HepG2 (cell line): ENCODE data around the gene TMEM223. TPM values are rescaled to one million over a fixed set of nuclear protein-coding genes. Genes with fewer than 3 reads are reported as not detected.

Experiments used
- FOSL2 ChIP-seq: sonication (generic); formaldehyde crosslinking; IDR thresholded peaks from 2 replicates; pipeline ENCODE4 v1.4.0; 2020; ENCODE audit warnings: missing genetic modification reagents
- FOXJ3 ChIP-seq: sonication (generic); formaldehyde crosslinking; IDR thresholded peaks from 2 replicates; pipeline ENCODE4 v1.4.0; 2020; ENCODE audit warnings: missing genetic modification reagents, mild to moderate bottlenecking, borderline replicate concordance
- KDM3A ChIP-seq: IDR thresholded peaks from 2 replicates; pipeline ENCODE4 v1.6.1; 2018; ENCODE audit warnings: low read depth, missing compliant biosample characterization
- KDM5B ChIP-seq: sonication (generic); formaldehyde crosslinking; IDR thresholded peaks from 2 replicates; pipeline ENCODE4 v1.4.0; 2020; ENCODE audit warnings: missing genetic modification reagents, mild to moderate bottlenecking, borderline replicate concordance
- KMT2A ChIP-seq: sonication (generic); formaldehyde crosslinking; IDR thresholded peaks from 2 replicates; pipeline ENCODE4 v1.4.0; 2020; ENCODE audit warnings: missing genetic modification reagents
- SRY ChIP-seq: sonication (generic); formaldehyde crosslinking; IDR thresholded peaks from 2 replicates; pipeline ENCODE4 v1.8.0; 2022; ENCODE audit warnings: mild to moderate bottlenecking, missing genetic modification reagents
- TAF1 ChIP-seq: sonication (generic); formaldehyde crosslinking; IDR thresholded peaks from 2 replicates; pipeline ENCODE4 v1.4.0; 2020; ENCODE audit warnings: missing genetic modification reagents
- TAF15 ChIP-seq: fragments of 200-400 bp; formaldehyde crosslinking; IDR thresholded peaks from one replicate; pipeline ENCODE4 v1.6.1; 2018; ENCODE audit warnings: mild to moderate bottlenecking, low read depth, low read length; ENCODE audit not compliant: poor library complexity, severe bottlenecking
- TMF1 ChIP-seq: sonication (generic); formaldehyde crosslinking; IDR thresholded peaks from 2 replicates; pipeline ENCODE4 v1.8.1; 2022; ENCODE audit warnings: low read depth, missing genetic modification reagents
- ZBTB26 ChIP-seq: IDR thresholded peaks from 2 replicates; pipeline ENCODE4 v1.6.1; 2016; ENCODE audit warnings: missing compliant biosample characterization, missing genetic modification reagents, borderline replicate concordance
- ZBTB44 ChIP-seq: sonication (generic); formaldehyde crosslinking; IDR thresholded peaks from 2 replicates; pipeline ENCODE4 v1.4.0; 2020; ENCODE audit warnings: missing genetic modification reagents
- ZHX2 ChIP-seq, 2 experiments: sonication (generic) in 1 of 2; formaldehyde crosslinking in 1 of 2; IDR thresholded peaks; 2 replicates each; pipeline versions ENCODE4 v1.6.1 to v1.9.0; 2014 to 2022; ENCODE audit warnings: antibody characterized with exemption in 1 of 2, borderline replicate concordance in 1 of 2, inconsistent platforms in 1 of 2, low read depth in 1 of 2, missing genetic modification reagents in 1 of 2
- ZIK1 ChIP-seq: sonication (generic); formaldehyde crosslinking; IDR thresholded peaks from 2 replicates; pipeline ENCODE4 v1.5.0; 2020; ENCODE audit warnings: mild to moderate bottlenecking, low read depth, missing genetic modification reagents, borderline replicate concordance
- ZNF362 ChIP-seq: sonication (generic); formaldehyde crosslinking; IDR thresholded peaks from 2 replicates; pipeline ENCODE4 v1.4.0; 2020; ENCODE audit warnings: missing genetic modification reagents, mild to moderate bottlenecking, borderline replicate concordance
- ZNF441 ChIP-seq: sonication (generic); formaldehyde crosslinking; IDR thresholded peaks from 2 replicates; pipeline ENCODE4 v1.7.0; 2021; ENCODE audit warnings: missing genetic modification reagents, borderline replicate concordance
- ZNF670 ChIP-seq: sonication (generic); formaldehyde crosslinking; IDR thresholded peaks from 2 replicates; pipeline ENCODE4 v1.8.0; 2022; ENCODE audit warnings: mild to moderate bottlenecking, missing genetic modification reagents, borderline replicate concordance
- ZNF737 ChIP-seq: sonication (generic); formaldehyde crosslinking; IDR thresholded peaks from 2 replicates; pipeline ENCODE4 v1.5.0; 2020; ENCODE audit warnings: missing genetic modification reagents, mild to moderate bottlenecking, borderline replicate concordance
- ZNF816 ChIP-seq: sonication (generic); formaldehyde crosslinking; IDR thresholded peaks from 2 replicates; pipeline ENCODE4 v1.8.0; 2022; ENCODE audit warnings: missing genetic modification reagents, mild to moderate bottlenecking, borderline replicate concordance
- polyA plus RNA-seq, 8 experiments: library from polyadenylated mRNA; depleted of rRNA in 3 of 8; stranded (reverse) in 7 of 8; unstranded in 1 of 8; fragments of >200 nt; fragmentation: Illumina TruSeq in 4 of 8; extraction: Trizol in 4 of 8; gene quantifications; 2 replicates each; pipeline versions ENCODE4 v1.2.1 to v1.2.3, GENCODE V29; 2011 to 2016; ENCODE audit warnings: low read depth in 4 of 8, missing spikeins in 1 of 8, mixed read lengths in 1 of 8; ENCODE audit not compliant: insufficient read depth in 1 of 8
- total RNA-seq, 5 experiments: library from RNA; depleted of rRNA; stranded (reverse); fragments of >200 nt; fragmentation: Illumina TruSeq; extraction: Trizol; gene quantifications; 2 replicates each; pipeline ENCODE4 v1.2.3, GENCODE V29; 2016; ENCODE audit warnings: low read depth in 1 of 5

The TMEM223 gene
- total and polyA plus RNA-seq, 2 of the 13 experiments (the other 11 are each of a cell fraction or from before 2014, with no cell fraction given), result 19.5 to 24.9 TPM

- TF ChIP-seq ZHX2 (IDR thresholded peaks at IDR 0.05; ENCODE audit: low read depth) (peak; percentile 71), ZHX2 (CRISPR knock-in tag; IDR thresholded peaks at IDR 0.05; ENCODE audit: borderline replicate concordance) (no peak), ZNF670 (CRISPR knock-in tag) (peak; percentile 85; the same call in 1 of the 2 replicates), ZNF816 (CRISPR knock-in tag) (0 out of 2 replicates have a peak, but pooled peaks have one; percentile 45), ZNF441 (CRISPR knock-in tag) (no peak), KDM3A (CRISPR knock-in tag) (peak; percentile 61; the same call in 1 of the 2 replicates), FOSL2 (CRISPR knock-in tag) (peak; percentile 32; the same call in 1 of the 2 replicates), TAF15 (peak; percentile 86), KDM5B (peak; percentile 89; the same call in 1 of the 2 replicates), ZIK1 (peak; percentile 37; the same call in 1 of the 2 replicates), ZNF737 (CRISPR knock-in tag) (0 out of 2 replicates have a peak, but pooled peaks have one; percentile 87), KMT2A (CRISPR knock-in tag) (peak; percentile 92; the same call in 1 of the 2 replicates), TAF1 (CRISPR knock-in tag) (peak; percentile 93), FOXJ3 (no peak), ZBTB26 (CRISPR knock-in tag) (peak; percentile 26; the same call in 1 of the 2 replicates), SRY (CRISPR knock-in tag) (peak; percentile 77; the same call in 1 of the 2 replicates), ZBTB44 (CRISPR knock-in tag) (no peak), ZNF362 (CRISPR knock-in tag) (no peak), TMF1 (peak; percentile 63)
Observed at GRCh38 chr11:62791501-62792201, at the start of gene TMEM223 (continued).
